ENCODE data around the gene MSH4. TPM values are rescaled to one million over a fixed set of nuclear protein-coding genes. Genes with fewer than 3 reads are reported as not detected.
"Not testable (repeated sequence)": the region's sequence is repeated elsewhere in the genome, so short reads cannot be mapped to it uniquely, and the experiment has no call there.

MSH4 gene
- total RNA-seq, 1 donor from 2014 or later, result 0.36 TPM

DNA sequence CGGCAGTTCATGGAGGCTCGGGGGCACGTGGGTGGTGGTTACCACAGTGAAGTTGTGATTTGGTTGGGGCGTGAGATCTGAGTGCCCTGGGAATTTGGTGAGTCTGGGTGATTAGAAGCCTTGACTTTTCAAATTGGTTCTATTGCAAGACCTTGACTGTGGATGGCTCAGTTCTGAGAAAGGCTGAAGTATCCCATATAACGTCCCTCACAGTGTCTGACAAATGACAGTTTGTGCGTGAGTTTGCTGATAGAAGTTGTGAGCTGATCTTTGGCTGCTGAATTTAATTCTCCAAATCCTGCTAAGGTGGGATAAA lies 549 bp downstream of the MSH4 start:
- ATAC-seq, result no peak

DNA sequence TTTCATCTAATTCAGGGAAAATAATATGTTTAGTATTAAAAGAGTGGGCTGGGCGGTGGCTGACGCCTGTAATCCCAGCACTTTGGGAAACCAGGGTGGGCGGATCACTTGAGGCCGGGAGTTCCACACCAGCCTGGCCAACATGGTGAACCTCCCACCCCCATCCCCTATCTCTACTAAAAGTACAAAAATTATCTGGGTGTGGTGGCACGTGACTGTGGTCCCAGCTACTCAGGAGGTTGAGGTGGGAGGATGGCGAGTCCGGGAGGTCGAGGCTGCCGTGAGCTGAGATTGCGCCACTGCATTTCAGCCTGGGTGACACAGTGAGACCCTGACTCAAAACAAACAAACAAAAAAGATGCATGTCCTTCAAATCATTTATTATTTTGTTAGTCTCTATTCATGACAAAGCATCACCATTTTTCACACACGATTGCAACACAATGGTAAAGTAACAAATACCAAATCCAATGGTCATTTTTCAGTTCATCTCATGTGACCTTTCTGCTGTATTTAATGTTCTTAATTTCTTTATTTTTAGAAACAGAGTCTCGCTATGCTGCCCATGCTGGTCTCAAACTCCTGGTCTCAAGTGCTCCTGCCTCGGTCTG lies 1.0 kb downstream of the MSH4 start:
- no peak for ATAC-seq

DNA sequence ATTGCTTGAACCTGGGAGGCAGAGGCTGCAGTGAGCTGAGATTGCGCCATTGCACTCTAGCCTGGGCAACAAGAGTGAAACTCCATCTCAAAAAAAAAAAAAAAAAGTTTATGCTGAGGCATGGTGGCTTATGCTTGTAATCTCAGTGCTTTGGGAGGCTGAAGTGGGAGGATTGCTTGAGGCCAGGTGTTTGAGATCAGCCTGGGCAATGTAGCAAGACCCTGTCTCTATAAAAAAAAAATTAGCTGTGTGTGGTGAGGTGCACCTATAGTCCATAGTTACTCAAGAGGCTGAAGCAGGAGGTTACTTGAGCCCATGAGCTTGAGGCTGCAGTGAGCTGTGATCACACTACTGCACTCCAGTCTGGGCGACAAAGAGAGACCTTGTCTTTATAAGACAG lies 4.8 kb downstream of the MSH4 start:
- not testable (repeated sequence) for ATAC-seq

DNA sequence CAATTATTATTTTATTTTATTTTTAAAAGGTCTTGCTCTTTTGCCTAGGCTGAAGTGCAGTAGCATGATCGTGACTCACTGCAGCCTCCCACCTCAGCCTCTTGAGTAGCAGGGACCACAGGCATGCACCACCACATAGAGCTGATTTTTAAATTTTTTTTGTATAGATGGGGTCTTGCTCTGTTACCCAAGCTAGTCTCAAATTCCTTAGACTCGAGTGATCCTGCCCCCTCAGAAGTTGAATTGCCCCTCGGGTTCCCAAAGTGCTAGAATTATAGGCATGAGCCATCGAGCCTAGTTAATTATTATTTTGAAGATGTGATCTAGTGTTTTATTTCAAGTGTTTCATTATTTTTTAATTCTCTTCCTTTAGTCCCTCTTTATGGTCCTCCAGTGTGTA lies 12.2 kb downstream of the MSH4 start:
- ATAC-seq, result no peak

GRCh38 chr1:75810113-75810512 lies 13.4 kb downstream of the MSH4 start:
- ATAC-seq, result not testable (repeated sequence)

DNA sequence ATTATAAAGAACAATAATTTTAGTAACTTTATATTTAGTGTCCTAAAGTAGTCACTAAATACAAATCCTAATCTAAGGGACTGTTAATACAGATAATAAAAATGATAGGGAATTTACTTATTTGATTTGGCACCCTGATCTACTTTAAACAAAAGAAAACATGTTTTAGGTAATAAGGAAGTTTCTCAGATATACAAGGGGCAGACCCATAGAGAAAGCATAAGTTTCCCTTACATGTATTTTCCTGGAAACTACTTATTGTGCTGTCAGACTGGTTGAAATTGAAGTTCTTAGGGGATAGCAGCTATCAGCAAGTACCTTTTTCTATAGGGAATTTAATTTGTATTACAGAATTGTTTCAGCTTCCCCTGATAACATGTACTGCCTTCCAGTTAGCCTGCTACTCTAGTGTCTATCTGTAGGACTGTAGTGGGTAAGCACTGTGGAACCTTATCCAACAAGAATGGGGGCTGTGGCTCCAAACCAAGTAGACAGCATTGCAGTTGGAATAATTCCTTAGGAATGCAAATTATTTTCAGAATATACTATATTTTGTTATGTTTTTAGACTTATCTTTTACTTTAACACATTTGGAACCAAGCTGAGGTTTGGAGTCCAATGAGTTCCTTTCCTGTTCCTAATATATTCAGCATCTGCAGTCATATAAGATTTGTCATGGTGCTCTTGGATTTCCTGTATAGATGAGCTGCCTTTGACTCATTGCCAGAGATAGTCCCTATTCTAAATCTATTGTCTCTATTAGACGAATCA lies 14.7 kb downstream of the MSH4 start:
- no peak for ATAC-seq

DNA sequence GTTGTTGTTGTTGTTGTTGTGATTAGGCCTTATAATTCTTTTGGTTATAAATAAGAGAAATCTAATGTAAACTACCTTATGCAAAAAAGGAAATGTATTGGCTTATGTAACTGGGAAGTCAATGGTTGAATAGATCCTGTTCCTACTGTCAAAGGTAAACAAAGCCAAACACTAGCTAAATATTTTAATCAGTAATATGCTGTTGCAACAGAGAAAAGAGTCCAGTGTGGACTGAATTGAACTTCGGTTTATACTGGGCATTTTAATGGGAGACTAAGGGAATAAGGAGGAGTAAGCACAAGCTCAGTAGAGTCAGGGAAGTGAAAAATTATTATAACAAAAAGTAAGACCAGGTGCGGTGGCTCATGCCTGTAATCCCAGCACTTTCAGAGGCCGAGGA lies 15.4 kb downstream of the MSH4 start:
- no peak for ATAC-seq

GRCh38 chr1:75823596-75823995 lies 26.9 kb downstream of the MSH4 start:
- ATAC-seq, result not testable (repeated sequence)

GRCh38 chr1:75836528-75837100 lies 39.9 kb downstream of the MSH4 start:
- no peak for ATAC-seq

- no peak for ATAC-seq
These were observed 41.4 kb downstream of the MSH4 start for GRCh38 chr1:75838079-75838478.

DNA sequence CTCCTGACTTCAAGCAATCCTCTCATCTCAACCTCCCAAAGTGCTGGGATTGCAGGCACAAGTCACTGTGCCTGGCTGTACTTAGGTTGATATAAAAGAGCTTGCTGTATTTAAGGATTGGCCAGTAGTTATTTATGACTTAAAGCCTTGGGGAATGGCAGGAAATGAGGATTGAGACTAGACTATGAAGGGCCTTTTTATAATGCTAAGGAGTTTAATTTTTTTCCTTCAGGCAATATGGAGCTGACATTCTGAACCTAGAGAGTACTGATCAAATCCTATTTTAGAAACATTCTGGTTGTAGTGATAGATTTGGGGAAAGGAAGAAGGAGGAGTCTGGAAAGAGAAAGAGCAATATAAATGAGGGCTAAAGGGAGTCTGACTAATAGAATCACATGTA lies 44.7 kb downstream of the MSH4 start:
- no peak for ATAC-seq

GRCh38 chr1:75845576-75845975 lies 48.9 kb downstream of the MSH4 start:
- no peak for ATAC-seq

GRCh38 chr1:75855010-75855409 lies 58.3 kb downstream of the MSH4 start:
- ATAC-seq, result no peak

- no peak for ATAC-seq
These were observed 59.1 kb downstream of the MSH4 start for GRCh38 chr1:75855734-75856133.

GRCh38 chr1:75861831-75862230 lies 65.1 kb downstream of the MSH4 start:
- no peak for ATAC-seq

GRCh38 chr1:75870951-75871350 lies 74.3 kb downstream of the MSH4 start:
- no peak for ATAC-seq

DNA sequence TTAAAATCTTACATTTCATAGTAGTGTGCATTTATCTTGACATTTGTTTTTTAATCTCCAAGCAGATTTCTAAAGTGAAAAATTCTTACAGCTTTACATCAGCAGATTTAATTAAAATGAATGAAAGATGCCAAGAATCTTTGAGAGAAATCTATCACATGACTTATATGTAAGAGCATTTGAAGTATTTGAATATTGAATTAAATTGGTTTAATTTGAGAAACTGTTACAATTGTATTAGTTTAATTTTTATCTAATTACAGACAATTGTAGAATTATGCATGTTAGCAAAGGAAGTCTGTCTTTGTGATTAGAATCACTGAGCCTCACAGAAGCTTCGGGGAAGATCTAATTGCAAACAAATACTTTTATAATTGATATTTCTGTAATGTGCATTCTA lies 83.3 kb downstream of the MSH4 start:
- no peak for ATAC-seq

DNA sequence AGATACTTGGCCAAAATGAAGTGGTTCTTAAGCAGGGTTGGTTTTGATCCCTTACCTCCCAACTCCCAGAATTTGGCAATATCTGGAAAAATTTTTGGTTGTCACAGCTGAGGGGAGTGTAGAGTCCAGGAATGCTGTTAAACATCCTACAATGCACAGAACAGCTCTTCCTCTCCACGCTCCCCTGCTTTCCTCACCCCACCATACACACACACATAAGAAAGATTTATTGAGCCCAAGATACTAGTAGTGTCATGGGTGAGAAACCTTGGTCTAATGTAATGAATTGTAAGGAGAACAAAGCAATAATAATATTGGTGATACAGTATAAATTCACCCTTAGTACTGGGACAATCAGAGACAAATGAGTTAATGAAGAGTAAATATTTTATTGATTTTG lies 87.8 kb downstream of the MSH4 start:
- ATAC-seq, result no peak

DNA sequence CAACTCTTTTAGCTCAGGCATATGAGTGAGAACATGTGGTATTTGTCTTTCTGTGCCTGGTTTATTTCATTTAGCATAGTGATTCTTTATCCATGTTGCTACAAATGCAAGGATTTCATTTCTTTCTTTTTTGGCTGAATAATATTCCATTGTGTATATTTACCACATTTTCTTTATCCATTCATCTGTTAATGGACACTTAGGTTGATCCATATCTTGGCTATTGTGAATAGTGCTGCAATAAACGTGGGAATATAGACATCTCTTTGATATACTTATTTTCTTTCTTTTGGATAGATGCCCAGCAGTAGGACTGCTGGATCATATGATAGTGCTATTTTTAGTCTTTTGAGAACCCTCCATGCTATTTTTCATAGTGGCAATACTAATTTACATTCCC lies 104.7 kb downstream of the MSH4 start:
- no peak for ATAC-seq

DNA sequence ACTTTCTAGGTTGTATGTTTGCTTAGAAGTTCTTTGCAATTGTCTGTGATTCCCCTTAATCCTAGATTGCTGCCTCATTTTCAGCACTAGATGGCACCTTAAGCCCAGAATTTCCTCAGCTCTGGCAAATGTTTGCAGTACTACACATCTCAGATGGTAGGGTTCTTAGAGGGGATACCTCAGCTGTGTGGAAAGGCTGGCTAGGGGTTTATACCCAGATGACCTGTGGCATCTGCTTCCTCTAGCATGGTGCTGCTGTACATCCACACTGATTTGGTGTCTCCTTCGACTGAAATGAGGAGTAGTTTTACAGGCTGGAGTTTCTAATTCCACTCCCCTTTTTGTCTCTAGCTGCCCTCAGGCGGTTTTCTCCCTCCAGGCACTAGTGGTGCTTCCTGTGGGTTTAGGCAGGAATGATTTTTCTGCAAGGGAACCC lies 112.1 kb downstream of the MSH4 start:
- no peak for ATAC-seq

DNA sequence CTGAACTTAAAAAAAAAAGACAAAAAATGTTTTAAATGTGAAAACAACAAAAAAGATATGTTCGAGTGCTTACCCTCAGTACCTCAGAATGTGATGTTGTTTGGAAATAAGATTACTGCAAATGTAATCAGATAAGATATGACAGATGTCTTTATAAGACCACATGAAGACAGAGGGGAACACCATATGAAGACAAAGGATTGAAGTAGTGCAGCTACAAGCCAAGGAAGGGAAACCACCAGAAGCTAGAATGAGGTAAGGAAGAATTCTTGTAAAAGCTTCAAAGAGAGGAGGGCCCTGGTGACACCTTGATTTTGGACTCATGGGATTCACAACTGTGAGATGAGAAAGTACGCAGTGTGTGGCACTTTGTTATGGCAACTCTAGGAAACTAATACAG lies 120.2 kb downstream of the MSH4 start:
- no peak for ATAC-seq

GRCh38 chr1:75922698-75923097 lies 126.0 kb downstream of the MSH4 start:
- ATAC-seq, result no peak

GRCh38 chr1:75932304-75932703 lies 135.6 kb downstream of the MSH4 start, which contains the start of gene ASB17:
TSS of gene ASB17 (minus strand) at chr1:75932404. CDS start at chr1:75932291, 113 bp downstream.
- no peak for ATAC-seq

DNA sequence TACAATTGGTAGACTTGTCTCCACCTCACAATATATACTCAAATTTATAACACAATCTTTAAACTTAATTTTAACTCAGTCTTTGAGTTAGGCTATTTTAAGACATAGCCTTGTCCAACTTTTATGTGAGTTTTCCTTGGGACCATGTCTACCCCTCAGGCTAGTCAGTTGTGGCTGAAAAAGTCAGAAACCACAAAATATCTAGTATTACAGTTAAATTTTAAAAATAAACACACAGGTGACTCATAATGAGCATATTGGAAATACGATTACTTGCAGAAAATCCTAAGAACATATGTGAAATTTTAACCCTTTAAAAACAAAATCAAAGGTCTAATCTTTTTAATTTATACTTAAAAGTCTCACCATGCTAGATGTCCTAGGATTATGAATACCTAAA lies 140.4 kb downstream of the MSH4 start:
- ATAC-seq, result no peak

All from esophagus mucosa (tissue), 1 donor.